Gastrocnemius medialis (tissue), 4 donors: Measurements from ENCODE around the gene COX4I2.

Source experiments
- POLR2A ChIP-seq, 2 donors: fragments of 450-650 bp; IDR thresholded peaks; one replicate each; pipeline ENCODE4 v1.6.1; 2017; ENCODE audit warnings: antibody characterized with exemption in 2 of 2, mild to moderate bottlenecking in 2 of 2, moderate library complexity in 2 of 2
- TF ChIP-seq, protein P1 (sequence below), 5 experiments: fragments of 450-650 bp in 3 of 5; fragments of 200-600 bp in 2 of 5; sonication (generic) in 2 of 5; IDR thresholded peaks in 4 of 5; conservative IDR thresholded peaks in 1 of 5; 1 replicate in 4 of 5; 2 replicates in 1 of 5; pipeline ENCODE4 v1.5.1; 2016 to 2019; ENCODE audit warnings: antibody characterized with exemption in 5 of 5, mild to moderate bottlenecking in 3 of 5, moderate library complexity in 3 of 5

DNA sequence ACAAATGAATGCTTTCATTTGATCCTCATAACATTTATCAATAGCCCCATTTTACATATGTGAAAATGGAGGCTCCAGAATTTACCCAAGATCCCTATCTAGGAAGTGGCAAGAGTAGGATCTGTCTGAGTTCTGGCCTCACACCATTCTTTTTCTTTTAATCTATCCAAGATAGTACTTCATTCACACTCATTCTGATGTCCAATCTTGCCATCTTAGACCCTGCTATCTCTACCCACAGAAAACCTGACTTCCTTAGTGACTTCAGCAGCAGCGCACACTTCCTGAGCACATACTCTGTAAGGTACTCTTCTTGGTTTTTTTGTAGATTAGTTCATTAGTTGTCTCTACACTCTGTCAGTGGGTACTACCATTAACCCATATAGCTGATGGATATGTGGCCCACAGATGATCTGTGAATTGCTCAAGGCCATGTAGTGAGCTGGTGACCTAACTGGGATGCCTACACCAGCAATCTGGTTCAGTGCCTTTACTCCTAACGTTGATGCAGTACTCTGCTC lies 36.3 kb downstream of the COX4I2 start:
- TF ChIP-seq, protein P1, sequence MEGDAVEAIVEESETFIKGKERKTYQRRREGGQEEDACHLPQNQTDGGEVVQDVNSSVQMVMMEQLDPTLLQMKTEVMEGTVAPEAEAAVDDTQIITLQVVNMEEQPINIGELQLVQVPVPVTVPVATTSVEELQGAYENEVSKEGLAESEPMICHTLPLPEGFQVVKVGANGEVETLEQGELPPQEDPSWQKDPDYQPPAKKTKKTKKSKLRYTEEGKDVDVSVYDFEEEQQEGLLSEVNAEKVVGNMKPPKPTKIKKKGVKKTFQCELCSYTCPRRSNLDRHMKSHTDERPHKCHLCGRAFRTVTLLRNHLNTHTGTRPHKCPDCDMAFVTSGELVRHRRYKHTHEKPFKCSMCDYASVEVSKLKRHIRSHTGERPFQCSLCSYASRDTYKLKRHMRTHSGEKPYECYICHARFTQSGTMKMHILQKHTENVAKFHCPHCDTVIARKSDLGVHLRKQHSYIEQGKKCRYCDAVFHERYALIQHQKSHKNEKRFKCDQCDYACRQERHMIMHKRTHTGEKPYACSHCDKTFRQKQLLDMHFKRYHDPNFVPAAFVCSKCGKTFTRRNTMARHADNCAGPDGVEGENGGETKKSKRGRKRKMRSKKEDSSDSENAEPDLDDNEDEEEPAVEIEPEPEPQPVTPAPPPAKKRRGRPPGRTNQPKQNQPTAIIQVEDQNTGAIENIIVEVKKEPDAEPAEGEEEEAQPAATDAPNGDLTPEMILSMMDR (IDR thresholded peaks at IDR 0.05 in 4 of 5, conservative IDR thresholded peaks at IDR 0.05 in 1 of 5): no peak
- no peak for TF ChIP-seq POLR2A (IDR thresholded peaks at IDR 0.05)
